GM18505 (cell line): Measurements from ENCODE around the gene DUSP9.

ENCODE experiments used
- ATAC-seq: cut with Tn5 transposase; IDR thresholded peaks from one replicate; pipeline ENCODE4 v1.9.1; 2021; ENCODE audit not compliant: unreplicated experiment
- POLR2A ChIP-seq: IDR thresholded peaks from 4 replicates; pipeline ENCODE4 v1.6.1; 2011; ENCODE audit warnings: borderline replicate concordance; ENCODE audit not compliant: insufficient read depth, insufficient read length; ENCODE audit errors: extremely low read depth

The DUSP9 gene

GRCh38 chrX:153609917-153610835, 36.8 kb upstream of the DUSP9 start:
- peak; percentile 71 for ATAC-seq
- TF ChIP-seq POLR2A = no peak

DNA sequence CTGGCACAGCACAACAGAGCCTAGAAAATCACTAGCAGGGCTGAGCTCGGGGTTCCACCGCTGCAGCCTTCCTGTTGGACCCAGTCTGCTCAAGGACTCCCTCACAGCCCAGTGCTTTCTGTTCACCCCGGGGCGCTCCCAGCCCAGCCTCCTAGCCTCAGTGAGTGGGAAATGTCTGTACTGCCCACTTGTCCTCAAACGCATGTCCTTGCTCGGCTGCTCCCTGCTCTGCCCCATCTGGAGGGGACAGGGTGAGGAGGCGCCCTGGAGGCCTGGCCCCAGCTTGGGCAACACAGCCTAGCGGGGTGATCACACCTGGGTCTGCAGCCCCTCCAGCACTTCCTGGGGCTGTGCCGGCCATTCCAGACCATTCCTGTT, 36.2 kb upstream of the DUSP9 start:
- no peak for ATAC-seq

DNA sequence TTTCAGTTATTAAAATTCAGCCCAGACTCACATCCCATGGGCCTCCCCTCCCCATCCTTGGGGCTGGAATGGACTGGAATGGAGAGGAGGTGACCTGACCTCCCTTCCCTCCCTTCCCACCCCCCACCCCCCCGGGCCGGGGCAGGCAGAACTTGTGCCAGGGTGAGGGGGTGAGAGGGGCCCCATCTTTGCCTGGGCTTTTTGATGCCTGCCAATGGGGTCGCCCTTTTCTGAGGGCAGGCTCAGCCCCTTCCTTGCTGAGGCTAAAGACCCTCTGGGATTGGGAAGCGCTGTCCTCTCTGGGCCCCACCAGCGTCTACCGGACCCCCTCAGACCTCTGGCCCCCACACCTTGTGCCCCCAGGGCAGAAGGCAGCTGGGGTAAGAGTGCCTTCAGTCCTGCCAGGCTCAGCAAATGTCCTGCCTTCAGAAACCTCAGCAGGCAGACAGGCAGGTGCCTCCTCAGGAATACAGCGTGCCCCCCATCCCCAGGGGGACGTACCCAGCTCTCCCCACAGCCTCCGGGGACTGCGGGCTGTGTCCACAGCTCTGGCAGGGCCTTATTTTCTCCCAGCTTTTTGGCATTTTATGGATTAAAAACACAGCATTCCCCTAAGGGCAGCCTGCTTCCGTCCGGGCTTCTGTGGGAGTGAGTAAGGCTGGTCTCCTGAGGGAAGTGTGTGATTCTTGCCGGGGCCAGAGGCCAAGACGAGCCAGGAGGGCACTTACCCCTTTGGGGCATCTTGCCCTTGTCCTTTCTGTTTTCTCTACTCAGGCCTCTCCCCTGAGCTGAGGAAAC, 35.5 kb upstream of the DUSP9 start:
- ATAC-seq = no peak
- TF ChIP-seq POLR2A = no peak

More for the DNA sequence above, 36.2 kb upstream of the DUSP9 start:
- no peak for TF ChIP-seq POLR2A

GRCh38 chrX:153612413-153612812, 34.6 kb upstream of the DUSP9 start:
- TF ChIP-seq POLR2A = no peak
- no peak for ATAC-seq

GRCh38 chrX:153614818-153615217, 32.2 kb upstream of the DUSP9 start:
- no peak for ATAC-seq
- TF ChIP-seq POLR2A = no peak

DNA sequence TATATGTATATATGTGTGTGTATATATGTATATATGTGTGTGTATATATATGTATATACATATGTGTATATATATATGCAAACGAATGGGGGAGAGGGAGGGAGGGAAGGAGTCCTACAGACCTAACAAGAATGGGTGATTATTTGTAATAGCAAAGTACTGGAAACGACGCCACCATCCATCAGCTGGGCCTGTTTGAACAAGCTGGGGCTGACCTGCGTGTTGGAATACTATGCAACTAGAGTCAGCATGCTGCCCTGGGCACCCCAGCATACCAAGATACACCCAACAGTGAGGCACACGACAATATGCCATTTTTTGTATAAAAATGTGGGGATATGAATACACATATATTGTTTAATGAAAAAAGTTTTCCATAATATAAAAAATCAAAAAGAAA, 26.4 kb upstream of the DUSP9 start:
- no peak for ATAC-seq
- TF ChIP-seq POLR2A = no peak

GRCh38 chrX:153621949-153622598, 24.9 kb upstream of the DUSP9 start:
- ATAC-seq = no peak
- no peak for TF ChIP-seq POLR2A

GRCh38 chrX:153622661-153623309, 24.2 kb upstream of the DUSP9 start:
- no peak for ATAC-seq
- no peak for TF ChIP-seq POLR2A

- no peak for ATAC-seq
- no peak for TF ChIP-seq POLR2A
Observed at GRCh38 chrX:153623310-153624029, 23.5 kb upstream of the DUSP9 start.

- no peak for ATAC-seq
- TF ChIP-seq POLR2A = no peak
Observed at GRCh38 chrX:153624196-153625091, 22.6 kb upstream of the DUSP9 start.

GRCh38 chrX:153625271-153626024, 21.6 kb upstream of the DUSP9 start:
- no peak for ATAC-seq
- no peak for TF ChIP-seq POLR2A
